GM12878 (cell line): Measurements from ENCODE around the gene XRCC6. TPM values are rescaled to one million over a fixed set of nuclear protein-coding genes. Genes with fewer than 3 reads are reported as not detected.
"Not testable (repeated sequence)": the region's sequence is repeated elsewhere in the genome, so short reads cannot be mapped to it uniquely, and the experiment has no call there.

Experiments used
- ATAC-seq: fragments of 200-7000 bp; cut with Tn5 transposase; 3 replicates; pipeline ENCODE4 v1.9.1; 2020; ENCODE audit warnings: mild to moderate bottlenecking, moderate library complexity
- BruUV-seq: library from RNA; stranded (reverse); fragments of 400-500 nt; replicated peaks from 2 replicates; lab custom pipeline; 2021; lab: Mats Ljungman, UMichigan
- CTCF ChIA-PET: fragments of 300-600 bp; sonication (Branson Sonifier 250); formaldehyde crosslinking; extraction: SDS; loops from one replicate; lab custom pipeline; 2021; ENCODE audit warnings: inconsistent platforms; lab: Yijun Ruan, JAX
- POLR2A ChIA-PET: fragments of 350-600 bp; formaldehyde crosslinking; extraction: SDS; loops from one replicate; lab custom pipeline; 2021; ENCODE audit warnings: inconsistent platforms; lab: Charles Lee
- RAD21 ChIA-PET: fragments of 300-600 bp; sonication (Branson Sonifier 250); formaldehyde crosslinking; loops from one replicate; lab custom pipeline; 2023; ENCODE audit warnings: antibody characterized with exemption; ENCODE audit not compliant: unreplicated experiment; lab: Charles Lee
- SMC1A ChIA-PET: fragments of 300-600 bp; sonication (Branson Sonifier 250); formaldehyde crosslinking; loops from one replicate; lab custom pipeline; 2023; ENCODE audit not compliant: unreplicated experiment, uncharacterized antibody; lab: Charles Lee
- DNase-seq: peaks from one replicate; pipeline ENCODE4 v3.0.0-alpha.2; 2011; ENCODE audit warnings: low read depth, low spot score
- FAIRE-seq: peaks from 3 replicates; lab custom pipeline; 2011; peaks lifted over from hg19 to GRCh38; lab: Jason Lieb, UNC
- H2AFZ ChIP-seq: 2 replicates; pipeline ENCODE4 v1.6.0; 2011; ENCODE audit warnings: low read depth, low read length, control low read depth; ENCODE audit not compliant: control insufficient read depth
- H3K27ac ChIP-seq: 2 replicates; pipeline ENCODE4 v1.5.1; 2011; ENCODE audit warnings: control low read depth; ENCODE audit not compliant: control insufficient read depth, insufficient read depth
- H3K27me3 ChIP-seq, 2 experiments: replicated peaks in 1 of 2; 2 replicates each; pipeline versions ENCODE4 v1.6.0 to v1.6.1; 2011; ENCODE audit warnings: low read length in 1 of 2; ENCODE audit not compliant: control insufficient read depth in 2 of 2, insufficient read depth in 2 of 2
- H3K36me3 ChIP-seq, 2 experiments: 2 replicates each; pipeline ENCODE4 v1.5.1; 2011; ENCODE audit warnings: low read length in 1 of 2; ENCODE audit not compliant: control insufficient read depth in 2 of 2, insufficient read depth in 2 of 2
- H3K4me1 ChIP-seq: 2 replicates; pipeline ENCODE4 v1.6.1; 2011; ENCODE audit warnings: mild to moderate bottlenecking, low read length, moderate library complexity, mixed read lengths; ENCODE audit not compliant: control insufficient read depth, insufficient read depth
- H3K4me2 ChIP-seq: 2 replicates; pipeline ENCODE4 v1.6.0; 2011; ENCODE audit warnings: control low read depth; ENCODE audit not compliant: control insufficient read depth, insufficient read depth
- H3K4me3 ChIP-seq: fragments of 200-600 bp; sonication (generic); 2 replicates; pipeline ENCODE4 v1.5.1; 2016
- H3K79me2 ChIP-seq: 2 replicates; pipeline ENCODE4 v1.6.0; 2011; ENCODE audit warnings: low read length; ENCODE audit not compliant: control insufficient read depth, insufficient read depth
- H3K9ac ChIP-seq: 2 replicates; pipeline ENCODE4 v1.8.0; 2011; ENCODE audit warnings: low read length, control low read depth, mixed read lengths; ENCODE audit not compliant: control insufficient read depth, insufficient read depth
- H3K9me3 ChIP-seq: replicated peaks from 3 replicates; pipeline ENCODE4 v1.5.1; 2011; ENCODE audit warnings: mild to moderate bottlenecking, low read length; ENCODE audit not compliant: control insufficient read depth, insufficient read depth
- H4K20me1 ChIP-seq: 2 replicates; pipeline ENCODE4 v1.6.0; 2011; ENCODE audit not compliant: control insufficient read depth, insufficient read depth
- EGR1 ChIP-seq, 2 experiments: IDR thresholded peaks; 1 replicate in 1 of 2; 2 replicates in 1 of 2; pipeline ENCODE4 v1.6.1; 2011 to 2012; ENCODE audit warnings: low read depth in 2 of 2, low read length in 2 of 2, borderline replicate concordance in 1 of 2, mild to moderate bottlenecking in 1 of 2, moderate library complexity in 1 of 2
- WGBS: methylation state at CpG from one replicate; pipeline ENCODE4 v1.1.6; 2016; ENCODE audit warnings: low lambda C conversion rate; ENCODE audit not compliant: insufficient replicate concordance, insufficient coverage; ENCODE audit errors: missing lambda C conversion rate; 5-methylcytosine and 5-hydroxymethylcytosine counted together
- in situ Hi-C: fragments of 300-500 bp; cut with MboI; formaldehyde crosslinking; loops from 9 replicates; pipeline ENCODE4 v1.14.3; 2018; ENCODE audit warnings: mixed read lengths
- intact Hi-C: fragments of 100-400 bp; cut with micrococcal nuclease; formaldehyde crosslinking; loops from one replicate; pipeline ENCODE4 v1.14.2; 2022; ENCODE audit not compliant: unreplicated experiment
- polyA plus RNA-seq, 11 experiments: library from polyadenylated mRNA; depleted of rRNA in 4 of 11; unstranded in 6 of 11; stranded (reverse) in 5 of 11; fragments of >200 nt; fragmentation: Nextera tagmentation in 4 of 11; fragmentation: Illumina TruSeq in 1 of 11; extraction: Ambion mirVana in 4 of 11; extraction: Trizol in 1 of 11; gene quantifications; 1 replicate in 1 of 11; 2 replicates in 10 of 11; pipeline versions ENCODE4 v1.2.1 to v1.2.3, GENCODE V29; 2011 to 2016; ENCODE audit warnings: inconsistent platforms in 2 of 11, missing spikeins in 2 of 11, low read depth in 1 of 11
- total RNA-seq, 4 experiments: library from RNA; depleted of rRNA in 3 of 4; stranded (reverse); fragments of >200 nt in 3 of 4; fragmentation: Illumina TruSeq in 1 of 4; extraction: Trizol in 1 of 4; gene quantifications; 2 replicates each; pipeline versions ENCODE4 v1.2.1 to v1.2.3, GENCODE V29; 2013 to 2021

XRCC6 gene
- total and polyA plus RNA-seq, 10 of the 15 experiments (the other 5 are each of a cell fraction or from before 2014, with no cell fraction given) = 186 to 718 (median 348) TPM

DNA sequence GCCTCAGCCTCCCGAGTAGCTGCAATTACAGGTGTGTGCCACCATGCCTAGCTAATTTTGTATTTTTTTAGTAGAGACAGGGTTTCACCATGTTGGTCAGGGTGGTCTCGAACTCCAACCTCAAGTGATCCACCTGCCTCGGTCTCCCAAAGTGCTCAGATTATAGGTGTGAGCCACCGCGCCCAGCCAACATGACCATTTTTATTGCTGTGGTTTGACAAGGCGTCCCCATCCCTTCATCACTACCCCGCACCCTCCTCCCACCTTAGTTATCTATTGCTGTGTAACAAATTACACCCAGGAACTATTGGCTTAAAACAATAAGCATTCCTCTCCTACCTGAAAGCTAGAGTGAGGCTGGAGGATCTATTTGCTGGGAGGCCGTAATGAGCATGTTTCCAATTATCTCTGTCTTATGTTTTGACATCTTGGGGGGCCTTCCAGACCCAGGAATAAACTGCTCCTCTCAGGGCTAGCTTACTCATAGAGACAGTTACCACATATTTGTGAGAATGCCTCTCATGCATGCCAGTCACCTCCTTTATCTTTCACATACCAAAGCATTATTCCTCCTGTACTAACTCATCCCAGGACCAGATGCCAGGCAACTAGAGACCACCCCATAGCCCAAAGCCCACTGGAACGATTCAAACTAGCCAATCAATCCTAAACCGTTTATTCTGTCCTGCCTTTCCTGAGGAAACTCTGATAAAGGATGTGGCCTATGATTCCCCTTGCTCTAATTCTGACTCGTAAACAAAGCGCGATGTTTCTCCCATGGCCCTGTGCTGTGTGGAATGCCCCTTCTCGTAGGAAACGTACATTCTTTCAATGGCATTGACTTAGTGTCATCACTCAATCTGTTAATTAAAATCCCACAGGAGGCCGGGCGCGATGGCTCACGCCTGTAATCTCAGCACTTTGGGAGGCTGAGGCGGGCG, 48.1 kb downstream of the XRCC6 start (continued):
- TF ChIP-seq EGR1 (IDR thresholded peaks at IDR 0.05; ENCODE audit: borderline replicate concordance in 1 of 2, low read depth in 2 of 2, low read length in 2 of 2) = no peak

- H3K4me3 ChIP-seq, intact Hi-C loops, H4K20me1 ChIP-seq, RAD21 ChIA-PET, DNase-seq, in situ Hi-C loops, BruUV-seq, ATAC-seq, H3K27ac ChIP-seq, H2AFZ ChIP-seq, H3K9ac ChIP-seq, SMC1A ChIA-PET, POLR2A ChIA-PET, H3K4me1 ChIP-seq, H3K4me2 ChIP-seq, H3K9me3 ChIP-seq, H3K27me3 ChIP-seq, FAIRE-seq, H3K79me2 ChIP-seq: not testable (repeated sequence)
- peaks cover 12 to 22% of the 10 kb centered on the region in 2 experiments; a peak in 3 of 4 replicates for H3K36me3 ChIP-seq
- CTCF ChIA-PET = interaction anchor here (1.0 kb wide), 1 partner anchor 9 kb away, joined by 3 read pairs; no protein-coding TSS in a partner anchor
- WGBS = 86% methylated on average over 10 of the region's 10 CpGs
These were observed 51.0 kb downstream of the XRCC6 start for GRCh38 chr22:41672096-41672495.
